Ovary (tissue), 9 donors: ENCODE data around the gene UQCRH. TPM values are rescaled to one million over a fixed set of nuclear protein-coding genes. Genes with fewer than 3 reads are reported as not detected.

Source experiments
- DNase-seq, 5 donors: peaks; one replicate each; pipeline ENCODE4 v3.0.0-alpha.2; 2019 to 2020
- H3K27ac ChIP-seq, 2 donors: fragments of 200-600 bp; one replicate each; pipeline versions ENCODE4 v1.5.1 to v1.8.0; 2019 to 2022
- H3K27me3 ChIP-seq: fragments of 200-600 bp; one replicate; pipeline ENCODE4 v1.8.0; 2022
- H3K36me3 ChIP-seq: fragments of 200-600 bp; sonication (generic); one replicate; pipeline ENCODE4 v1.5.1; 2019
- H3K4me1 ChIP-seq: one replicate; pipeline ENCODE4 v1.8.1; 2013; ENCODE audit warnings: mild to moderate bottlenecking, moderate library complexity; ENCODE audit not compliant: insufficient read depth
- H3K4me3 ChIP-seq: fragments of 200-600 bp; sonication (generic); one replicate; pipeline ENCODE4 v1.5.1; 2017
- H3K9me3 ChIP-seq, 2 donors: fragments of 200-600 bp in 1 of 2; sonication (generic) in 1 of 2; one replicate each; pipeline versions ENCODE4 v1.5.1 to v1.8.1; 2013 to 2019; ENCODE audit warnings: mild to moderate bottlenecking in 1 of 2, moderate library complexity in 1 of 2
- EP300 ChIP-seq: sonication (generic); formaldehyde crosslinking; IDR thresholded peaks from one replicate; pipeline ENCODE4 v1.6.1; 2017; ENCODE audit warnings: antibody characterized with exemption
- POLR2A ChIP-seq: fragments of 450-650 bp; IDR thresholded peaks from one replicate; pipeline ENCODE4 v1.6.1; 2017; ENCODE audit warnings: antibody characterized with exemption, mild to moderate bottlenecking, moderate library complexity
- whole genome bisulfite sequencing, 3 donors: extraction: QIAGEN DNeasy Blood & Tissue Kit in 1 of 3; methylation state at CpG; one replicate each; pipeline versions ENCODE4 v1.1.5 to v1.1.7; 2013 to 2017; 5-methylcytosine and 5-hydroxymethylcytosine counted together
- intact Hi-C, 4 donors: fragments of 100-400 bp; cut with DNase I; formaldehyde crosslinking; loops; one replicate each; pipeline versions ENCODE4 v1.11.0 to v1.15.1; 2022 to 2023
- polyA plus RNA-seq, 2 donors: library from polyadenylated mRNA; stranded (reverse); fragments of 200-250 nt in 1 of 2; fragments of 350-450 nt in 1 of 2; fragmentation: Illumina TruSeq in 1 of 2; extraction: RNeasy Lipid Tissue Mini Kit (QIAGEN cat#74804) in 1 of 2; gene quantifications; one replicate each; pipeline ENCODE4 v1.2.3, GENCODE V29; 2013 to 2014
- total RNA-seq, 7 donors: library from RNA; depleted of rRNA in 2 of 7; stranded (reverse); fragments of >200 nt in 2 of 7; fragmentation: NEBNext Ultra II Directional in 3 of 7; extraction: Animal tissue kit (Norgen Biotek cat#: 25700) in 3 of 7; gene quantifications; one replicate each; pipeline versions ENCODE4 v1.1.0 to v1.2.4, GENCODE V29; 2016 to 2023
- TF ChIP-seq, protein P1 (sequence below), 3 donors: fragments of 450-650 bp in 2 of 3; fragments of 200-600 bp in 1 of 3; IDR thresholded peaks; one replicate each; pipeline versions ENCODE4 v1.5.1 to v1.8.0; 2016 to 2022; ENCODE audit warnings: antibody characterized with exemption in 3 of 3, mild to moderate bottlenecking in 1 of 3
- donor health status: DM: no; HTN: no; CAD: no; lungs with moderate emphysema.
- donor health status: DM: no; HTN: no; CAD: no.
- donor health status: Bipolar disorder and iron deficiency.
- donor health status: DM: yes; HTN: yes; CAD: no.
- donor health status: DM: no; HTN: no; CAD: no.
- donor health status: DM: yes; HTN: yes; CAD: no.

The UQCRH gene
- total and polyA plus RNA-seq, 9 donors, result 140 to 453 (median 217) TPM

DNA sequence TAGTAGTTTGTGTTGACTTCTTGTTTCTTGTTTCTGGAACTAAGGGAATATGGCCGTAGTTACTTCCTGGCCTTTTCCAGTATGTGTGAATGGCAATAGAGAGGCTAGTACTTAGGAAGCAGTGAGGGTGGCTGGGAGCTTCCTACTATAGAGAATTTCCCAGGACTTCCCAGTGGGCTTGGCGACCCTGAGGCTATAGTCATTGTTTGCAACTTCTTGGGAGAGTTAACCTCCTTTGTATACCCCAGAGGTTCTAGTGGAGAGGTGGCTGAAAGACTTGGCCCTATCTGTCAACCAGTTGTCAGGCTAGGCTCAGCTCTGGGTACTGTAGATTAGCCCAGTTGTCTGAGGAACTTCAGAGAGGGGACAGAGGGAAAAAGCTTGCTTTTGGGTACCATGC lies 40.4 kb upstream of the UQCRH start:
- Histone ChIP-seq H3K36me3 (no peaks in the 10 kb centered on the region), H3K27me3 (no peaks in the 10 kb centered on the region), H3K9me3 (no peaks in the 10 kb centered on the region), H3K27ac (no peak overlapping the region), H3K4me1 (no peaks in the 10 kb centered on the region), H3K4me3 (no peak overlapping the region)
- DNase-seq, result no peak
- 88 to 91% (median 91%) methylated on average over 2 of the region's 2 CpGs for WGBS, 3 donors
- TF ChIP-seq EP300 (no peak), POLR2A (no peak)
- TF ChIP-seq, protein P1, sequence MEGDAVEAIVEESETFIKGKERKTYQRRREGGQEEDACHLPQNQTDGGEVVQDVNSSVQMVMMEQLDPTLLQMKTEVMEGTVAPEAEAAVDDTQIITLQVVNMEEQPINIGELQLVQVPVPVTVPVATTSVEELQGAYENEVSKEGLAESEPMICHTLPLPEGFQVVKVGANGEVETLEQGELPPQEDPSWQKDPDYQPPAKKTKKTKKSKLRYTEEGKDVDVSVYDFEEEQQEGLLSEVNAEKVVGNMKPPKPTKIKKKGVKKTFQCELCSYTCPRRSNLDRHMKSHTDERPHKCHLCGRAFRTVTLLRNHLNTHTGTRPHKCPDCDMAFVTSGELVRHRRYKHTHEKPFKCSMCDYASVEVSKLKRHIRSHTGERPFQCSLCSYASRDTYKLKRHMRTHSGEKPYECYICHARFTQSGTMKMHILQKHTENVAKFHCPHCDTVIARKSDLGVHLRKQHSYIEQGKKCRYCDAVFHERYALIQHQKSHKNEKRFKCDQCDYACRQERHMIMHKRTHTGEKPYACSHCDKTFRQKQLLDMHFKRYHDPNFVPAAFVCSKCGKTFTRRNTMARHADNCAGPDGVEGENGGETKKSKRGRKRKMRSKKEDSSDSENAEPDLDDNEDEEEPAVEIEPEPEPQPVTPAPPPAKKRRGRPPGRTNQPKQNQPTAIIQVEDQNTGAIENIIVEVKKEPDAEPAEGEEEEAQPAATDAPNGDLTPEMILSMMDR (IDR thresholded peaks at IDR 0.05), result no peak
- intact Hi-C loops, result no loop called here

DNA sequence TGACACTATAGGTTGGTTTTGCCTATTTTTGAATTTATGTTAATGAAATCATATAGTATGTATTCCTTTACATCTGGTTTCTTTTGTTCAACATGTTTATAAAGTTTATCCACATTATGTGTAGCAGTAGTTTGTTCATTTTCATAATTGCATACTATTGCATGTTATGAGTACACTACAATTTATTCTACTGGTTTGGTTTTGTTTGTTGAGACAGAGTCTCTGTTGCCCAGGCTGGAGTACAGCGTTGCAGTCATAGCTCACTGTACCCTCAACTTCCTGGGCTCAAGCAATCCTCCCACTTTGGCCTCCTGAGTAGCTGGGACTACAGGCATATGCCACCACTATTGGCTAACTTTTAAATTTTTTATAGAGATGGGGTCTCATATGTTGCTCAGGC lies 34.9 kb upstream of the UQCRH start:
- WGBS, 3 donors, result 94 to 100% (median 97%) methylated on average over 1 of the region's 1 CpG
- no peaks in the 10 kb centered on the region for H3K4me1 ChIP-seq
- no peak overlapping the region for H3K27ac ChIP-seq
- no peak for DNase-seq
- no peaks in the 10 kb centered on the region for H3K27me3 ChIP-seq
- intact Hi-C loops, result no loop called here
- TF ChIP-seq EP300 (no peak), POLR2A (no peak)
- TF ChIP-seq, protein P1 (IDR thresholded peaks at IDR 0.05), result no peak
- no peaks in the 10 kb centered on the region for H3K36me3 ChIP-seq
- H3K9me3 ChIP-seq, result no peaks in the 10 kb centered on the region
- H3K4me3 ChIP-seq, result no peak overlapping the region

DNA sequence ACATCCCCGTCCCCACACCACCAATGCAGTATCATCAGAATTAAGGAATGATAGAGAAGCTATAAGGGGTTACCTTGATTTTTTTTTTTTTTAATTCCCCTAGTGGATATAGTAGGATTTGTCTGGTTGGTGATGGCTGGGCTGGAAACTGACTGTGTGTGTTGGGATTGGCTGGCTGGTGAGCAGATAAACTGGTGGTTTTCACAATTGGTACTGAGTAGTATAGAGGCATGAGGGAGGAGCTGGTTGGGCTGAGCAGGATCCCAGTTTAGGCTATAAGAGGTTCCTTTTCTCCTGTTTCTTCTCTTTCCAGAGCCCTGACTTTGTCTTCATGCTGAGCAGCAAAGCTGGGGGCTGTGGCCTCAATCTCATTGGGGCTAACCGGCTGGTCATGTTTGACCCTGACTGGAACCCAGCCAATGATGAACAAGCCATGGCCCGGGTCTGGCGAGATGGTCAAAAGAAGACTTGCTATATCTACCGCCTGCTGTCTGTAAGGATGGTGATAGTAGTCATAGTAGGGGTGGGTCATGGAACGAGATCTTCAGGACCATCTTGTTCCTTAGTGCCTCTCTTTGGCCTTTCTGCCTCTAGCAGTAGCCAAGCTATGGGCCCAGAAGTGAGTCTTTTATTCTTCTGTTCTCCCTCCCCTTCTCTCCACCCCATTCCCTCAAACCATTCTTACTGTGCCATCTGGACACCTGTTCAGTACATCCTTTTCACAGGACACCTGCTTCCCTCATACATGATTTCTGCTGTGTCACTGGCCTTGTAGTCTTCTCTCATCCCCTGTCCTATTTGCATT lies 29.1 kb upstream of the UQCRH start:
- Histone ChIP-seq H3K27ac (no peak overlapping the region), H3K36me3 (no peaks in the 10 kb centered on the region), H3K4me3 (no peak overlapping the region), H3K27me3 (no peaks in the 10 kb centered on the region), H3K4me1 (no peaks in the 10 kb centered on the region), H3K9me3 (no peaks in the 10 kb centered on the region)
- intact Hi-C loops, result no loop called here
- 93 to 95% (median 94%) methylated on average over 6 of the region's 6 CpGs for WGBS, 3 donors
- no peak for DNase-seq
- TF ChIP-seq EP300 (no peak), POLR2A (no peak)
- TF ChIP-seq, protein P1 (IDR thresholded peaks at IDR 0.05), result no peak

DNA sequence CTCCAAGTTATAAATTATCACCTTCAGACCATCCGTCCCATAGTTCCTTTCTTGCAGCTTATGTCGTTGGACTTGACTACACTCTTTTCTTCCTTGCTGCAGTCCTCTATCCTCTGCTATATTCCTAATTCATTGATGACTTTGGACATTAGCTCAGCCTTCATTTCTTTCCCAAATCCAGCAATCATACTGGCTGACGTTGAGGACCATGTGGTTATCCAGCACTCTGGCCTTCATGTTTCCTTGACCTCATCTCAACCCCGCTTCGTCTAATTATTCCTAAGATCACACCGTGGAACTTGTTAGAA lies 28.5 kb upstream of the UQCRH start:
- H3K9me3 ChIP-seq, result no peaks in the 10 kb centered on the region
- TF ChIP-seq EP300 (no peak), POLR2A (no peak)
- TF ChIP-seq, protein P1 (IDR thresholded peaks at IDR 0.05), result no peak
- 48 to 59% (median 58%) methylated on average over 6 of the region's 6 CpGs for WGBS, 3 donors

More for the DNA sequence above, 28.5 kb upstream of the UQCRH start:
- H3K36me3 ChIP-seq, result no peaks in the 10 kb centered on the region
- H3K4me1 ChIP-seq, result no peaks in the 10 kb centered on the region
- DNase-seq, result no peak
- no peaks in the 10 kb centered on the region for H3K27me3 ChIP-seq
- no peak overlapping the region for H3K4me3 ChIP-seq
- H3K27ac ChIP-seq, result no peak overlapping the region
- intact Hi-C loops, result no loop called here
